Measurements from ENCODE around the gene HMGB2.

- no peak for TF ChIP-seq CTCF (IDR thresholded peaks at IDR 0.05)
- no peak for TF ChIP-seq POLR2A (IDR thresholded peaks at IDR 0.05)
Observed at GRCh38 chr4:173294444-173294843, 39.7 kb downstream of the HMGB2 start.

Measured in body of pancreas (tissue), 4 donors.